HG02943 (cell line): ENCODE results near the gene EFHD1.
"Not testable (repeated sequence)": the region's sequence is repeated elsewhere in the genome, so short reads cannot be mapped to it uniquely, and the experiment has no call there.

Experiments
- ATAC-seq: cut with Tn5 transposase; IDR thresholded peaks from one replicate; pipeline ENCODE4 v1.9.1; 2021; ENCODE audit warnings: mild to moderate bottlenecking, low read depth, moderate library complexity; ENCODE audit not compliant: unreplicated experiment

Gene EFHD1

DNA sequence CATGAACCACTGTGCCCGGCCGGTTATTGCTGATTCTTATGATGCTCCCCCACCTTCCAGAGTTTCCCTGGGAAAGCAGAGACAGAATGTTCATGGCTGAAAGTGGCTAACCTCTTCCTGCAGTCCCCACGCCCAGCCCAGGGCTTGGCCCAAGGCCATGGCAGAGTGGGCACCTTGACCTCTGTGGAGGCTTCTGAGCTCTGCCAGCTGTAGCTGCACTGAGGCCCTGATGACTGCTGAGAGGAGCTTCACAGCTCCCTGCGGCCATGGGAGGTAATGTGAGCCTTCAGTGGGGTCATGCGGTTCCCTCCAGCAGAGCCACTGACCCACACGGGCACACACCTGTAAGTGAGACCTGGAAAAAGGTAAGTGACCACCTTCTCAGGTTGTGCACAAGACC lies 13.3 kb downstream of the EFHD1 start:
- no peak for ATAC-seq

DNA sequence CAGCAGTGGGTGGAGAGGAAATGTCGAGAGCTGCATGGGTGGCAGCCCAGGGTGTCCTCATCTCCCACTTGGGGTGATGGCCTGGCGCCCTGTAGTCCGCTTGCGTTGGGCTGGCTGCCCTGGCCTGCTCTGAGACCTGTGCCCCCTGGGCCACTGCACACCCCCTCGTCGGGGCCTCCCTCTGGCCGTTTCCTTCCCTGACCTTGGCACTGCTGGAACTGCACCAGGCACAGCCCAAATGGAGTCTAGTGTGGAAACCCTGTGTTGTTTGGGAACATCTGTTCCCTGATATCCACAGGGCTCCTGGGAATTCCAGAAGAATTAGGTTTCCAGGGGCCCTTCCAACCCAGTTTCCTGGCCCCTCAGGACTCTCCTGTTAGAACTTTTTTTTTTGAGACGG lies 13.9 kb downstream of the EFHD1 start:
- no peak for ATAC-seq

DNA sequence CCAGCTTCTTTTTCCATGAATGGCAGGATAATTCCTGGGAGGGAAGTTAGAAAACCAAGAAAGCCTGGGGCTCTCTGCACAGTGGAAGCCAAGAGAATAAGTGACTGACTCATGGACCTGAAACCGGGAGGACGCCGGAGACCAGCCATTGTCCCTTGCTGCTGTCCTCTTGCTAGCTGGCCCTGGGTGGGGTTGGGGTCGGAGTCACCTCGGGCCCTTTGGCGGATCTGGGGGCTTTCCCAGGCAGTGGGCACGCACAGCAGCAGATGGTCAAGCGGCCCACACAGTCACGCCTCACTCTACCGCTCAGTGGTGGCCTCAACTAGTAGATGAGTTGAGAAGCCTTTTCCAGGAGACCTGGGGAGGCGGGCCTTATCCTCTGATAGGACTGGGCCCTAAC lies 15.6 kb downstream of the EFHD1 start:
- ATAC-seq, result no peak

DNA sequence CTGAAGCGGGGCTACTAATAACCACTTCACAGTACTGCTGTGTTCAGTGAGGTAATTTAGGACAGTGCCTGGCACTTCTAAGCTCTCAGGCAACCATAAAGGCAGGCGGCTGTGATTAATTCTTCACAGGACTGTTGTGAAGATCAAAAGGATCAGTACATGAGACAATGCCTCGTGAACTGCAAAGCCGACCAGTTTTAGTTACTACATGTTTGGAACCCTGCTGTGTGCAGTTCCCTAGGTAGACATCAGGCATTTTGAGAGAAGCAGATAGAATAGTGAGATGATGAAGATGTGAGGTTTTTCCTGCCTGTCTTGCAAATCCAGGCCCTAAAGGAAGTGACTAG lies 19.1 kb downstream of the EFHD1 start:
- no peak for ATAC-seq

DNA sequence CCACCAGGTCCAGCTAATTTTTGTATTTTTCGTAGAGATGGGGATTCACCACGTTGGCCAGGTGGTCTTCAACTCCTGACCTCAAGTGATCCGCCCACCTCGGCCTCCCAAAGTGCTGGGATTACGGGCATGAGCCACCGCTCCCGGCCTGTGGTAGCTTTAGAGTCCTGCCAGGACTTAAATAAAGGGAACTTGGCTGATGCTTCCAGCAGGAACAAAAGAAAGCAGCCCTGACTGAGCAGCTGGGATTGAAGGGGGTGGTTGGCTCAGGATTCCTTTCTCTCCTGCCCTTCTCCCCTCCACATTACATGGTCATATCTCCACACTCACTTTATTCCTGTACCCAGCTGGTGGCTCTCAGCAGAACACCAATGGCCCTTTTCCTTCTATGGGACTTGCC lies 20.0 kb downstream of the EFHD1 start:
- no peak for ATAC-seq

GRCh38 chr2:232655392-232655791 lies 22.0 kb downstream of the EFHD1 start:
- no peak for ATAC-seq

- no peak for ATAC-seq
Observed at GRCh38 chr2:232658217-232658785, 24.9 kb downstream of the EFHD1 start.

- ATAC-seq, result no peak
Observed at GRCh38 chr2:232659359-232659758, 26.0 kb downstream of the EFHD1 start.

- ATAC-seq, result no peak
Observed at GRCh38 chr2:232662486-232663260, 29.3 kb downstream of the EFHD1 start.

DNA sequence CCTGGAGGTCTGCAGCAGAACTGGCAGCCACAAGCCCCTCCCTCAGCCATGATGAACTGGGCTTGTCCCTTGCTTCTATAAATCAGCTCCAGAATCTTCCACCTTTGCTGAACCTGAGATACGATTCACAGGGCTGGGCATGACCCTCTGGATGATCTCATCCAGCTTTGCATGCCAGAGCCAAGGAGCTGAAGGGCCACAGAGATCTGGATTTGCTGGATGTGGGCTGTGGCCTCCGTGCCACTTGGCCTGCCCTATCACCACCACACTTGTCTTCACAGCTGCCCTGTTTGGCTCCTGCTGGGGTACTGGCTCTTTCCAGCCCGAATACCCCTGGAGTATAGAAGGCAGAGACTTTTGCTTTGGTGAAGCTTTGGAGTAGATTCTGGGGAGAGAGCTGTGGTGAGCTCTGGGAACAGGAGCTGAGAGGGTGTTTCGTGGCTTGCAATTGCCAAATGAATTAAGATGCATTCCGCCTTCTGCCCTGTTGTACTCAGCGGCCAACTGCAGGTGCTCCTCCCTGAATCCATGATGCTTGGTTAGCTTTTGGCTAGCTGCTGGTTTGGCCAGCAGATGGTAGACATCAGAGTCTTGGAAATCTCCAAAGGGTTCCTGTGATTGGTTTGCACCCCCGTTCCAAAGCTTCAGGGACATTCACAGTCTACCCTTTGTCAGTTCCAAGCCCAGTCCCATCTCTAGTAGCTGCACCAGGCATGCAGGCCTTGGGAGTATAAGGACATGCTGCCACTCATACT lies 32.8 kb downstream of the EFHD1 start:
- ATAC-seq, result no peak

- no peak for ATAC-seq
Observed at GRCh38 chr2:232667989-232668583, 34.7 kb downstream of the EFHD1 start.

DNA sequence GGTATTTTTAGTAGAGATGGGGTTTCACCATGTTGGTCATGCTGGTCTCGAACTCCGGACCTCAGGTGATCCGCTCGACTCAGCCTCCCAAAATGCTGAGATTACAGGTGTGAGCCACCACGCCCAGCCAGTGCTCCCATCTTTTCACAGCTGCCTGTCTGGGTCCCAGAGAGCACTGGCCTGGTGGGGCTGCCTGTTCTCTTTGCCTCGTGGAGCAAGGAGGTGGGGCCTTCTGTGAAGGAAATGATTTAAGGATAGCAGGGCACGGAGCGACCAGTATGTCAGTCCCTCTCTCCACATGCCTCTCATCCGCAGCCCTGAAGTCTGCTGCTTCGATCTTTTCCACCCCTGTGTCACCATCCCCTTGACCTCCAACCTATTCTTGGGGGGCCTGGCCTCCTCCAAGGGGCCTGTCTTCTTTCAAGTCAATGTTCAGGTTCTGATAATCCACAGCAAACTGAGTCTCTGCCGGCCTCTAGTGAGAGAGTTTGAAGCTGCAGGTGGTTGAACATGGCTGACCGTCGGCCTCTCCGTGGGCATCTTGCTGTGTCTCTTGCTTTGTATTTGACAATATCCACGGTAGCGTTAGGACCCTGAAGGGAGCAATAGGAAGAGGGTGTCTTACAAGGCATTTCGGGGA lies 35.5 kb downstream of the EFHD1 start:
- no peak for ATAC-seq

DNA sequence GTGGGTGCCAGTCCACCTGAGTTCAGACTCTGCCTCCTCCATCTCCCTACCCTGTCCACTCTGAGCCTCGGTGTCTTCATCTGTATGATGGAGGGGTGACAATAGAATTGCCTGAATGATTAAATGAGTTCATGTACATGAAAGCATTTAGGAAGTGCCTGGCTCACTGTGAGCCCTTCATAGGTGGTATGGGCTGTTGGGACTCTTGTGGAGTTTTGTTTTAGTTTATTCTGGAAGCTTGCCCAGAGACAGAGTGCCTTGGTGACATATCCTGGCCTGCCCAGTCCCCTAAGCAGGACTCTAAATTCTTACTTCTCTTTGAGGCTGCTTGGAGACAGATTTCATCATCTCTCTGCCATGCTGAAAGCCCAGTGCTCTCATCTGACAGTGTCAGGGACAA lies 39.2 kb downstream of the EFHD1 start:
- no peak for ATAC-seq

- ATAC-seq, result no peak
Observed at GRCh38 chr2:232674491-232674890, 41.1 kb downstream of the EFHD1 start.

DNA sequence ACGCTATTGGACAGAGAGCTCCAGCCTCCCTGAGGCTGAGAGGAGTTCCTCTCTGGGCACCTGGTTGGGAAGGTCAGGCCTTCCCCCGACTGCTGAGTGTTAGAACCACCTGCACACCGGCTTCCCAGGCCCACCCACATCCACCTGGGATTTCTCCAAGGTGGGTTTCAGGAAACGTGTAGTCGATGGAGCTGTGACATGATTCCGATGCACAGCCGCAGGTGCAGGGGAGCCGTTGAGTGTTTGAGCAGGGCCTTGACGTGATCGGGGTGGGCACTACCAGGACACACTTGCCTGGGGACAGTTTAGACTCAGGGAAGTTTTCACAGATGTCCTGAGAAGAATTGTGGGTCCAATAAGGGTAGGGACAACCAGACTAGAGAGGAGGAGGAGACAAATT lies 42.0 kb downstream of the EFHD1 start:
- no peak for ATAC-seq

- ATAC-seq, result no peak
Observed at GRCh38 chr2:232680006-232680405, 46.6 kb downstream of the EFHD1 start.

- no peak for ATAC-seq
Observed at GRCh38 chr2:232681527-232681926, 48.1 kb downstream of the EFHD1 start.

GRCh38 chr2:232683368-232683767 lies 50.0 kb downstream of the EFHD1 start:
- no peak for ATAC-seq

- not testable (repeated sequence) for ATAC-seq
Observed at GRCh38 chr2:232685391-232685790, 52.0 kb downstream of the EFHD1 start.

GRCh38 chr2:232687382-232688160 lies 54.2 kb downstream of the EFHD1 start:
- ATAC-seq, result no peak
